Suprapubic skin (tissue), 4 donors: ENCODE results near the gene RNFT2.
"Not testable (repeated sequence)": the region's sequence is repeated elsewhere in the genome, so short reads cannot be mapped to it uniquely, and the experiment has no call there.

Experiments used
- CTCF ChIP-seq, 2 donors: fragments of 200-600 bp in 1 of 2; fragments of 450-650 bp in 1 of 2; sonication (generic) in 1 of 2; IDR thresholded peaks; one replicate each; pipeline ENCODE4 v1.5.1; 2016 to 2019; ENCODE audit warnings: antibody characterized with exemption in 2 of 2, mild to moderate bottlenecking in 1 of 2, moderate library complexity in 1 of 2
- EP300 ChIP-seq: sonication (generic); formaldehyde crosslinking; IDR thresholded peaks from one replicate; pipeline ENCODE4 v1.6.1; 2017; ENCODE audit warnings: antibody characterized with exemption
- POLR2A ChIP-seq, 2 donors: fragments of 450-650 bp; IDR thresholded peaks; one replicate each; pipeline ENCODE4 v1.6.1; 2017; ENCODE audit warnings: antibody characterized with exemption in 2 of 2, mild to moderate bottlenecking in 2 of 2, moderate library complexity in 2 of 2
- POLR2AphosphoS5 ChIP-seq, 3 donors: sonication (generic); formaldehyde crosslinking; IDR thresholded peaks; one replicate each; pipeline ENCODE4 v1.6.1; 2017; ENCODE audit warnings: antibody characterized with exemption in 3 of 3

- not testable (repeated sequence) for TF ChIP-seq POLR2AphosphoS5 (IDR thresholded peaks at IDR 0.05); CTCF (IDR thresholded peaks at IDR 0.05); EP300; POLR2A (IDR thresholded peaks at IDR 0.05)
Observed at GRCh38 chr12:116789562-116789961, 51.4 kb downstream of the RNFT2 start.
